HEK293 (cell line): ENCODE data around the gene ERBB4.

Source experiments
- CTCF ChIA-PET: fragments of 350-600 bp; formaldehyde crosslinking; extraction: SDS; loops from one replicate; lab custom pipeline; 2021; ENCODE audit warnings: antibody characterized with exemption; lab: Yijun Ruan, JAX
- POLR2A ChIA-PET: fragments of 300-600 bp; formaldehyde crosslinking; extraction: SDS; loops from one replicate; lab custom pipeline; 2020; ENCODE audit warnings: antibody characterized with exemption, inconsistent platforms; lab: Yijun Ruan, JAX
- H3K27ac ChIP-seq: fragments of 200-500 bp; sonication (Bioruptor generic); 2 replicates; pipeline ENCODE4 v1.5.1; 2014; ENCODE audit warnings: low read depth, low read length, control low read depth, inconsistent platforms; ENCODE audit errors: extremely low read depth
- H3K36me3 ChIP-seq, 2 experiments: fragments of 200-500 bp in 1 of 2; sonication (Bioruptor generic) in 1 of 2; 1 replicate in 1 of 2; 2 replicates in 1 of 2; pipeline ENCODE4 v1.5.1; 2014 to 2017; ENCODE audit warnings: inconsistent platforms in 2 of 2, low read length in 2 of 2; ENCODE audit not compliant: control insufficient read depth in 2 of 2, insufficient read depth in 1 of 2
- H3K4me1 ChIP-seq: fragments of 200-500 bp; sonication (Bioruptor generic); 2 replicates; pipeline ENCODE4 v1.5.1; 2014; ENCODE audit warnings: mild to moderate bottlenecking, low read length, inconsistent platforms; ENCODE audit not compliant: control insufficient read depth, insufficient read depth
- H3K4me3 ChIP-seq: 2 replicates; pipeline ENCODE4 v1.5.1; 2011; ENCODE audit warnings: low read depth, mild to moderate bottlenecking, control low read depth, low read length, moderate library complexity
- H3K9me3 ChIP-seq: fragments of 200-500 bp; sonication (Bioruptor generic); 2 replicates; pipeline ENCODE4 v1.5.1; 2014; ENCODE audit warnings: low read depth, low read length, inconsistent platforms; ENCODE audit not compliant: control insufficient read depth, insufficient read depth
- KLF10 ChIP-seq: fragments of 450-650 bp; IDR thresholded peaks from 2 replicates; pipeline ENCODE4 v1.5.1; 2018; ENCODE audit warnings: missing biosample characterization, mild to moderate bottlenecking, missing genetic modification characterization
- MEIS1 ChIP-seq: sonication (generic); formaldehyde crosslinking; IDR thresholded peaks from 2 replicates; pipeline ENCODE4 v1.8.1; 2022; ENCODE audit warnings: missing genetic modification reagents, mild to moderate bottlenecking, borderline replicate concordance
- SCRT1 ChIP-seq: fragments of 450-650 bp; formaldehyde crosslinking; IDR thresholded peaks from 2 replicates; pipeline ENCODE4 v1.5.1; 2016; ENCODE audit warnings: missing biosample characterization, missing genetic modification characterization, borderline replicate concordance
- TCF7L2 ChIP-seq: IDR thresholded peaks from 2 replicates; pipeline ENCODE4 v1.6.1; 2011; ENCODE audit warnings: low read depth, mild to moderate bottlenecking, inconsistent platforms, low read length, moderate library complexity, borderline replicate concordance
- ZBTB1 ChIP-seq: fragments of 450-650 bp; formaldehyde crosslinking; IDR thresholded peaks from 2 replicates; pipeline ENCODE4 v1.5.1; 2016; ENCODE audit warnings: missing biosample characterization, missing genetic modification characterization
- ZFP41 ChIP-seq: fragments of 450-650 bp; formaldehyde crosslinking; IDR thresholded peaks from 2 replicates; pipeline ENCODE4 v1.5.1; 2016; ENCODE audit warnings: missing biosample characterization, missing genetic modification characterization, borderline replicate concordance
- ZNF112 ChIP-seq: fragments of 450-650 bp; formaldehyde crosslinking; IDR thresholded peaks from 2 replicates; pipeline ENCODE4 v1.5.0; 2017; ENCODE audit warnings: missing biosample characterization, missing genetic modification characterization
- ZNF155 ChIP-seq: fragments of 450-650 bp; formaldehyde crosslinking; IDR thresholded peaks from 2 replicates; pipeline ENCODE4 v1.5.1; 2016; ENCODE audit warnings: missing biosample characterization, missing genetic modification characterization
- ZNF292 ChIP-seq: fragments of 450-650 bp; formaldehyde crosslinking; IDR thresholded peaks from 2 replicates; pipeline ENCODE4 v1.5.1; 2016; ENCODE audit warnings: low read depth, missing biosample characterization, missing genetic modification characterization, borderline replicate concordance
- ZNF391 ChIP-seq: fragments of 450-650 bp; formaldehyde crosslinking; IDR thresholded peaks from 2 replicates; pipeline ENCODE4 v1.5.1; 2016; ENCODE audit warnings: low read depth, missing biosample characterization, missing genetic modification characterization, borderline replicate concordance
- ZNF529 ChIP-seq: fragments of 450-650 bp; formaldehyde crosslinking; IDR thresholded peaks from 2 replicates; pipeline ENCODE4 v1.5.1; 2017; ENCODE audit warnings: missing genetic modification characterization, missing biosample characterization; ENCODE audit not compliant: insufficient replicate concordance
- ZNF600 ChIP-seq: fragments of 450-650 bp; formaldehyde crosslinking; IDR thresholded peaks from 2 replicates; pipeline ENCODE4 v1.5.1; 2016; ENCODE audit warnings: missing biosample characterization, missing genetic modification characterization
- ZNF621 ChIP-seq: fragments of 450-650 bp; formaldehyde crosslinking; IDR thresholded peaks from 2 replicates; pipeline ENCODE4 v1.5.1; 2017; ENCODE audit warnings: missing biosample characterization, missing genetic modification characterization
- ZNF660 ChIP-seq: fragments of 450-650 bp; IDR thresholded peaks from 2 replicates; pipeline ENCODE4 v1.5.1; 2018; ENCODE audit warnings: missing biosample characterization, mild to moderate bottlenecking, missing genetic modification characterization
- ZNF747 ChIP-seq: fragments of 450-650 bp; formaldehyde crosslinking; IDR thresholded peaks from 2 replicates; pipeline ENCODE4 v1.5.1; 2016; ENCODE audit warnings: missing biosample characterization, missing genetic modification characterization
- ZNF776 ChIP-seq: fragments of 450-650 bp; formaldehyde crosslinking; IDR thresholded peaks from 2 replicates; pipeline ENCODE4 v1.5.0; 2017; ENCODE audit warnings: missing biosample characterization, missing genetic modification characterization, borderline replicate concordance
- TF ChIP-seq, protein P1 (sequence below): fragments of 450-650 bp; formaldehyde crosslinking; IDR thresholded peaks from 2 replicates; pipeline ENCODE4 v1.5.1; 2017; ENCODE audit warnings: missing biosample characterization, mild to moderate bottlenecking, missing genetic modification characterization, moderate library complexity
- TF ChIP-seq, protein P2 (sequence below): fragments of 450-650 bp; formaldehyde crosslinking; IDR thresholded peaks from 2 replicates; pipeline ENCODE4; 2016; ENCODE audit warnings: missing biosample characterization, missing genetic modification characterization
- TF ChIP-seq, protein P3 (sequence below): fragments of 450-650 bp; formaldehyde crosslinking; IDR thresholded peaks from 2 replicates; pipeline ENCODE4 v1.5.1; 2017; ENCODE audit warnings: missing biosample characterization, missing genetic modification characterization
- TF ChIP-seq, protein P4 (sequence below): fragments of 450-650 bp; formaldehyde crosslinking; IDR thresholded peaks from 2 replicates; pipeline ENCODE4 v1.5.1; 2016; ENCODE audit warnings: missing biosample characterization, missing genetic modification characterization
- TF ChIP-seq, protein P5 (sequence below): fragments of 450-650 bp; formaldehyde crosslinking; IDR thresholded peaks from 2 replicates; pipeline ENCODE4 v1.5.1; 2016; ENCODE audit warnings: missing biosample characterization, missing genetic modification characterization

ERBB4 gene

DNA sequence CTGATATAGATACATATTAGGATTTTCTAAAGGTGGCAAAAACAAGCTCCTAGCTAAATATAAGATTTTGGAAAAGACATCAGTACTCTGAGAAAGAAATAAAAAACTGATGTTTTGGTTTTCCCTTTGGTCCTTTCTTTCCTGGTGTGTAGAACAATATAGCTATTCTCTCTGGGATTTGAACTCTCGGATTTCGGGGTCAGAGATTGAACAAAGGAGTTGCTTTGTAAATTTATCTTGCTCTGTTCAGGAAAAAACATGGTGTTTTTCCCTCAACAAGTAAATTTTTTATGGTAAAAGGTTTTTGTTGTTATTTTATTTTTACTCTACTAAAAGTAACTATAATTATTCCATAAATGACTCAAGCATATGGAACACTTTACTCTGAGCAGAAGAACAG, 889.3 kb downstream of the ERBB4 start (continued):
- TF ChIP-seq ZNF747 (tag by site-specific recombination) (no peak), ZNF112 (tag by site-specific recombination) (no peak), ZFP41 (no peak), TCF7L2 (no peak)
- TF ChIP-seq, protein P1, sequence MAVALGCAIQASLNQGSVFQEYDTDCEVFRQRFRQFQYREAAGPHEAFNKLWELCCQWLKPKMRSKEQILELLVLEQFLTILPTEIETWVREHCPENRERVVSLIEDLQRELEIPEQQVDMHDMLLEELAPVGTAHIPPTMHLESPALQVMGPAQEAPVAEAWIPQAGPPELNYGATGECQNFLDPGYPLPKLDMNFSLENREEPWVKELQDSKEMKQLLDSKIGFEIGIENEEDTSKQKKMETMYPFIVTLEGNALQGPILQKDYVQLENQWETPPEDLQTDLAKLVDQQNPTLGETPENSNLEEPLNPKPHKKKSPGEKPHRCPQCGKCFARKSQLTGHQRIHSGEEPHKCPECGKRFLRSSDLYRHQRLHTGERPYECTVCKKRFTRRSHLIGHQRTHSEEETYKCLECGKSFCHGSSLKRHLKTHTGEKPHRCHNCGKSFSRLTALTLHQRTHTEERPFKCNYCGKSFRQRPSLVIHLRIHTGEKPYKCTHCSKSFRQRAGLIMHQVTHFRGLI (tag by site-specific recombination): no peak
- TF ChIP-seq, protein P2, sequence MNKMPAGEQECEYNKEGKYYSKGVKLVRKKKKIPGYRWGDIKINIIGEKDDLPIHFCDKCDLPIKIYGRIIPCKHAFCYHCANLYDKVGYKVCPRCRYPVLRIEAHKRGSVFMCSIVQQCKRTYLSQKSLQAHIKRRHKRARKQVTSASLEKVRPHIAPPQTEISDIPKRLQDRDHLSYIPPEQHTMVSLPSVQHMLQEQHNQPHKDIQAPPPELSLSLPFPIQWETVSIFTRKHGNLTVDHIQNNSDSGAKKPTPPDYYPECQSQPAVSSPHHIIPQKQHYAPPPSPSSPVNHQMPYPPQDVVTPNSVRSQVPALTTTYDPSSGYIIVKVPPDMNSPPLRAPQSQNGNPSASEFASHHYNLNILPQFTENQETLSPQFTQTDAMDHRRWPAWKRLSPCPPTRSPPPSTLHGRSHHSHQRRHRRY (tag by site-specific recombination): no peak
- TF ChIP-seq, all 188 proteins: peak for 0

DNA sequence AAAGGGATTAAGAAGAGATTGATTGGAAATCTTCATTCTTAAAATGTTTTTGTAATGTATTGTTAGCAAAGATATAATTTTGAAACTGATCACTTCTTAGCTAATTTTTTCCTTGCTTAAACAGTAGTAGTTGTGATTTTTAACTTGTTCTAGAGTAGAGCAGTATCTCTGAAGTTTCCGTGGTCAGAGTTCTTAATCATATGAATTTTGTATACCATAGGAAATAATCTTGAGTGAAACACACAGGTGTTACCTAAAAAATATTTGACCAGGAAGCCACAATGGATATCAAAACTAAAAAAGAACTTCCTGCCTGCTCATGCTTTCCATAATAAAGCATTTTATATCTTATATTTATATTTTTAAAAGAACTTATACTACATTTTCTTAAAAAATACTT, 907.1 kb downstream of the ERBB4 start:
- ChIA-PET CTCF (no interaction called here), POLR2A (no interaction called here)
- Histone ChIP-seq H3K36me3 (no peaks in the 10 kb centered on the region), H3K27ac (no peak overlapping the region), H3K9me3 (no peaks in the 10 kb centered on the region), H3K4me3 (no peak overlapping the region), H3K4me1 (no peaks in the 10 kb centered on the region)
- TF ChIP-seq ZBTB1 (tag by site-specific recombination) (no peak), ZNF660 (tag by site-specific recombination) (no peak), ZNF155 (tag by site-specific recombination) (no peak), ZNF529 (tag by site-specific recombination) (no peak), SCRT1 (tag by site-specific recombination) (no peak), ZNF600 (tag by site-specific recombination) (no peak), KLF10 (tag by site-specific recombination) (no peak), ZNF391 (tag by site-specific recombination) (no peak), ZNF621 (tag by site-specific recombination) (no peak), MEIS1 (CRISPR knock-in tag) (no peak), ZNF292 (tag by site-specific recombination) (no peak), ZNF776 (tag by site-specific recombination) (no peak)
- TF ChIP-seq, protein P3, sequence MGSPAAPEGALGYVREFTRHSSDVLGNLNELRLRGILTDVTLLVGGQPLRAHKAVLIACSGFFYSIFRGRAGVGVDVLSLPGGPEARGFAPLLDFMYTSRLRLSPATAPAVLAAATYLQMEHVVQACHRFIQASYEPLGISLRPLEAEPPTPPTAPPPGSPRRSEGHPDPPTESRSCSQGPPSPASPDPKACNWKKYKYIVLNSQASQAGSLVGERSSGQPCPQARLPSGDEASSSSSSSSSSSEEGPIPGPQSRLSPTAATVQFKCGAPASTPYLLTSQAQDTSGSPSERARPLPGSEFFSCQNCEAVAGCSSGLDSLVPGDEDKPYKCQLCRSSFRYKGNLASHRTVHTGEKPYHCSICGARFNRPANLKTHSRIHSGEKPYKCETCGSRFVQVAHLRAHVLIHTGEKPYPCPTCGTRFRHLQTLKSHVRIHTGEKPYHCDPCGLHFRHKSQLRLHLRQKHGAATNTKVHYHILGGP (tag by site-specific recombination): no peak
- TF ChIP-seq, protein P4, sequence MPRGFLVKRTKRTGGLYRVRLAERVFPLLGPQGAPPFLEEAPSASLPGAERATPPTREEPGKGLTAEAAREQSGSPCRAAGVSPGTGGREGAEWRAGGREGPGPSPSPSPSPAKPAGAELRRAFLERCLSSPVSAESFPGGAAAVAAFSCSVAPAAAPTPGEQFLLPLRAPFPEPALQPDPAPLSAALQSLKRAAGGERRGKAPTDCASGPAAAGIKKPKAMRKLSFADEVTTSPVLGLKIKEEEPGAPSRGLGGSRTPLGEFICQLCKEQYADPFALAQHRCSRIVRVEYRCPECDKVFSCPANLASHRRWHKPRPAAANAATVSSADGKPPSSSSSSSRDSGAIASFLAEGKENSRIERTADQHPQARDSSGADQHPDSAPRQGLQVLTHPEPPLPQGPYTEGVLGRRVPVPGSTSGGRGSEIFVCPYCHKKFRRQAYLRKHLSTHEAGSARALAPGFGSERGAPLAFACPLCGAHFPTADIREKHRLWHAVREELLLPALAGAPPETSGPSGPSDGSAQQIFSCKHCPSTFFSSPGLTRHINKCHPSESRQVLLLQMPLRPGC: no peak
- TF ChIP-seq, protein P5, sequence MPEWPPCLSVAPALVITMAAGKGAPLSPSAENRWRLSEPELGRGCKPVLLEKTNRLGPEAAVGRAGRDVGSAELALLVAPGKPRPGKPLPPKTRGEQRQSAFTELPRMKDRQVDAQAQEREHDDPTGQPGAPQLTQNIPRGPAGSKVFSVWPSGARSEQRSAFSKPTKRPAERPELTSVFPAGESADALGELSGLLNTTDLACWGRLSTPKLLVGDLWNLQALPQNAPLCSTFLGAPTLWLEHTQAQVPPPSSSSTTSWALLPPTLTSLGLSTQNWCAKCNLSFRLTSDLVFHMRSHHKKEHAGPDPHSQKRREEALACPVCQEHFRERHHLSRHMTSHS (tag by site-specific recombination): no peak
